GM18502 (cell line): ENCODE results near the gene PRR5.

Experiments used
- ATAC-seq: cut with Tn5 transposase; IDR thresholded peaks from one replicate; pipeline ENCODE4 v1.9.1; 2021; ENCODE audit warnings: mild to moderate bottlenecking; ENCODE audit not compliant: unreplicated experiment, poor library complexity

Gene PRR5

DNA sequence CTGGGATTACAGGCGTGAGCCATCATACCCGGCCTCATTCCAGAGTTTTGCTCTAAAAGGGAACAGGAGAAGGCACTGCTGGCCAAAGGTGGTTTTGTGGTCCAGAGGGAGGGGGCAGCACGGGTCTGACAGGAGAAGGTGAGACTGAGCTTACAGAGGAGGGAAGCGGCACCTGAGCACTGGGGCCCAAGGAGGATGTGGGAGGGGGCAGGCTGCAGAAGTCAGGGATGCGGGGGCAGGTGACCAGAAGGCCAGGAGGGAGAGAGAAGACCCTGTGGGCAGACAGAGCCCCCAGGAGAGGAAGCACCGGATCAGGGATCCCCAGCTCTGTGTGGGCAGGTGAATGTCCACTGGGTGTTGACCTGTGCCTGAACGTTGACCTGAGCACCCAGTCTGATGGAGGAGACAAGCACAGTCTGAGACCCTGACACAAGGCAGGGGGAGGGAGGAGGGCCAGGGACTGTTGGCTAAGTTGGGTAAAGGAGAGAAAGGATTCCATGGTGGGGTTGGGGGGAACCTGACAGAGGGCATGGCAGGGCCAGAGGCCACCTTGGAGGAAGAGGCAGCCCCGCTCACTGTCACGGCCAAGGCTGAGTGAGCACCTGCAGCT is 12.0 kb upstream of the PRR5 start:
- no peak for ATAC-seq

DNA sequence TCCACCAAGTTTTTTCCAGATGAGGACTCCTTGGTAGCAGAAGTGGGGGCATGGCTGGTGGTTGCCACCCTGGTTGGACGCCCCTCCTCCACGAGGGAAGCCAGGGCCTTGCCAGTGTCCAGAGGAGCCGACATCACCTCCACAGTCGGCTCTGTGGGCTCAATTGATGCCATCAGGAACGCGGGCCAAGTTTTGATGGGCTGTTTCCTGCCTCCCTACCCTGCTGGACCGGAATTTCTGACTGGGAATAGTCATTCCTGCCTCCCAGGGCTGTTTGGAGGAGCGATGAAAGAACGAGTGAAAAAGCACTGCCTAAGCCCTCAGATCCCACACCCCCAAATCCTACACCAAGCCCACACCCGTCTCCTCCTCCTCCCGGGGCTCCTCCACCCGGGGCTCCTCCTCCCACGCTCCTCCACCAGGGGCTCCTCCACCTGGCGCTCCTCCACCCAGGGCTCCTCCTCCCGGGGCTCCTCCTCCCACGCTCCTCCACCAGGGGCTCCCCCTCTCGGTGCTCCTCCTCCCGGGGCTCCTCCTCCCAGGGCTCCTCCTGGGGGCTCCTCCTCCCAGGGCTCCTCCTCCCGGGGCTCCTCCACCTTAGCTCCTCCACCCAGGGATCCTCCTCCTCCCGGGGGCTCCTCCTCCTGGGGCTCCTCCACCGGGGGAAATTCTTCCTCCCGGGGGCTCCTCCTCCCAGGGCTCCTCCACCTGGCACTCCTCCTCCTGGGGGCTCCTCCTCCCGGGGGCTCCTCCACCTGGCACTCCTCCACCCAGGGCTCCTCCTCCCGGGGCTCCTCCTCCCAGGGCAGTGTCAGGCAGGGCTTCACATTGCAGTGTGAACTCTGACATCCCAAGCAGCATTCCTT is 10.0 kb upstream of the PRR5 start:
- no peak for ATAC-seq

DNA sequence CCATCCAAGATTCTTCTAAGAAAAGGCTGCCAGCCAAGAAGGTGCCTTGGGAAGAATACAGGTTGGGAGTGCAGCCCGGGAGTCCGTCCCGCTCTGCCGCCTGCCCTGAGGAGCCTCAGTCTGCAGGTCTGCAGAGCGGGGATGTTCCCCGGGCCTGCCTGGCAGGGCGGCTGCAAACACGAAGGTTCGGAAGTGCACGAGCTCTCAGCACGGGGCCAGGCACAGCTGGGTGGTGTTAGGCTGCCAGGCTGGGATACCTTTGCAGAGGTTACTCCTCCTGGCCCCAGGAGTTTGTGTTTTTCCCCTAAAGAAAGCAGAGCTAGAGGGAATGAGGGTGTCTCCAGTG is 9.4 kb upstream of the PRR5 start:
- ATAC-seq = no peak

DNA sequence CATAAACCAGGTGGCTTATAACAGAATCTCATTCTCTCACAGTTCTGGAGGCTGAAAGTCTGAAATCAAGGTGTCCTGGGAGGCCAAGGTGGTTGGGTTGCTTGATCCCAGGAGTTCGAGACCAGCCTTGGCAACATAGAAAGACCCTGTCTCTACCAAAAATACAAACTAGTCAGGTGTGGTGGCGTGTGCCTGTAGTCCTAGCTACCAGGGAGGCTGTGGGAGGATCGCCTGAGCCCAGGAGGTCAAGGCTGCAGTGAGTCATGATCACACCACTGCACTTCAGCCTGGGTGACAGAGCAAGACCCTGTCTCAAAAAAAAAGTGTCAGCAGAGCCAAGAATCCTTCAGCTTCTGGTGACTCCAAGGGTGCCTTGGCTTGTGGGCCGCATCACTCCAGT is 8.9 kb upstream of the PRR5 start:
- ATAC-seq = no peak

DNA sequence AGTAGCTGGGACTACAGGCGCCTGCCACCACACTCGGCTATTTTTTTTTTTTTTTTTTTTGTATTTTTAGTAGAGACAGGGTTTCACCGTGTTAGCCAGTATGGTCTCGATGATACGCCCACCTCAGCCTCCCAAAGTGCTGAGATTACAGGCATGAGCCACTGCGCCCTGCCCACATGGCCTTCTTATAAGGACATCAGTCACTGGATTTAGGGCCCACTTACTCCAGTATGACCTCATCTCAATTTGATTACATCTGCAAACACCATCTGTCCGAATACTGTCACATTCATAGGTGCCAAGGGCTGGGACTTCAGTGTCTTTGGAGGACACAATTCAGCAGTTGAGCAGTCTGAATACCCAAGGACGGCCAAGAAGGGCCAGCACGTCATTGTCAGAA is 8.2 kb upstream of the PRR5 start:
- no peak for ATAC-seq

DNA sequence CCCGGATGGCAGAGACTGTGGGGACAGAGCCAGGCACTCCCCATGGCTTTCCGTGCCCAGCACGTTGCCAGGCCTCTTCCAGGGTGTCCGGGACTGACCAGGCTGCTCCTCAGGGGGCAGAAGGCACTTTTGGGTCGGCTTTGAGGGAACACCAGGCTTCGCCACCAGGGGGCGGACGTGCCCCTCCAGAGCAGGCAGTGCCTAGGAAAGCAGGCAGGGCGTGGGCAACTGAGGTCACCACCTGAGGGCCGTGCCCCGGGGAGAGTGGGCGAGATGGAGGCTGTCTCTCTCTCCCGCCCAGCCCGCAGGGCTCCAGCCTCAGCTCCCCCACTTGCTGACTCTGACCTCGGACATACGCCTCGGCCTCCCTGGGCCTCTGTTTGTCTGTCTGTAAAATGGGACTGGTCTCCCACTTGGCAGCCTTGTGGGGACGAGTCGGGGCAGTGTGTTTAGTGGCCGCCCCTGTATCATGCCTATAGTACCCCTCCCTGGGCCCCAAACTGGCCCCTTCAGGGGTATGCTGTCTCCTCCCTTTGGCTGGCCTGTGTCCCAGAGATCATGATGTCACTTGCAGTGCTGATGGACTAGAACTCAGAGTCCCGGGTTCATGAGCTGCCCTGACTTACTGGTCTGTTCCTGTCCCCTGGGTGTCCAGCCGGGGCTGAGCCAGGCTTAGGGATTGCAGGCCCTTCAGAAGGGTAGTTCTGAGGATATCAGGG is 4.4 kb upstream of the PRR5 start:
- ATAC-seq = no peak

DNA sequence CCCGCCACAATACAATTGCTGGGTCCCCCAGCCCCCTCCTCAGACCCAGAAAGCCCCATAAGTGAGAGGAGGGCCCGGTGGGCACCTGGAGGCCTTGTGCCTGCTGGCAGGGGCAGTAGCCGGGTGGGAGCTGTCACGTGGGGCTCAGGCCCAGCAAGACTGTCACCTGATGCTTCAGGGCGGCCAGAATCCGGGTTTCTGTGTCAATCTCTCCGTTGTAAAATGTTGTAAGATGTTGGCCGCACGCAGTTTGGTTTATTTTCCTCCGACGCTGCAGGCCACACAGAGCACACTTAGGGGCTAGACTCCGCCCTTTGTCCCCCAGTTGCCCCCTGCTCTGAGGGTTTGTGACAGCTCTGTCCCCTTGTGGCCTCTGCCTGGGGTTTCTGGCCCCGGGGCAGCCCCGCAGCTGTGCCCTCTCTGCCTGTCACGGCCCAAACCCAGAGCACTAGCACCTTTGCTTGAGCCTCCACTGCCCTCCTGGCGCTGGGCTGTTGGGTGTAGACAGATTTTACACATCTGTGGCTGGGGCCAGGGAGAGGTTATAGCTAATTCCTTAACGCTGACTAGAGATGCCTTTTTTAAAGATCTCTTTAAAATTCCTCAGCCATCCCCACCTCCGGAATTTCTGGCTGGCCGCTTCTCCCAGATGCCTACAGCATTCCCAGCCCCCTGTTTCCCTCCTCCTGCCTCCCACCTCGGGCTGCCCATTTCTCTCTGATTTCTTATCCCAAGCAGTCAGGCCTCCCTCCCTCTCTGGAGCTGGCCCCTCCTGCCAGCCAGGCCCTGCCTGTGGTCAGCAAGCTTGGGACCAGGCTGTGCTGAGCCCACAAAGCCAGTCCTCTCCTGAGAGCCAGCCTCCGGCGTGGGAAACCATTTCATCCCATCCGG is 3.2 kb upstream of the PRR5 start:
- no peak for ATAC-seq

DNA sequence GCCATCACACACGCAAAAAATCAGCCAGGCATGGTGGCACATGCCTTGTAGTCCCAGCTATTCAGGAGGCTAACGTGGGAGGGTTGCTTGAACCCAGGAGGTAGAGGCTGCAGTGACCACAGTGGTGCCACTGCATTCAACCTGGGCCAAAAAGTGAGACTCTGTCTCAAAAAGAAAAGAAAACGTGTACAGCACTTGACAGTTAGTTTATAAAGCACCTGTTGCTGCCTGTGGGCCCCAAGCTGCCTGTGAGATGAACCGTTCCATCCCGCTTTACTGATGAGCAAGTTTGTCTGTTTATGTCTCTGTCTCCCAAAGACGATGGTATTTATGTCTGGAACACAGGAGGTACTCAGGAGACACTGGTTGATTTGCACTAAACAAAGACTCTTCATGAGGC is 1.5 kb upstream of the PRR5 start:
- ATAC-seq = no peak

DNA sequence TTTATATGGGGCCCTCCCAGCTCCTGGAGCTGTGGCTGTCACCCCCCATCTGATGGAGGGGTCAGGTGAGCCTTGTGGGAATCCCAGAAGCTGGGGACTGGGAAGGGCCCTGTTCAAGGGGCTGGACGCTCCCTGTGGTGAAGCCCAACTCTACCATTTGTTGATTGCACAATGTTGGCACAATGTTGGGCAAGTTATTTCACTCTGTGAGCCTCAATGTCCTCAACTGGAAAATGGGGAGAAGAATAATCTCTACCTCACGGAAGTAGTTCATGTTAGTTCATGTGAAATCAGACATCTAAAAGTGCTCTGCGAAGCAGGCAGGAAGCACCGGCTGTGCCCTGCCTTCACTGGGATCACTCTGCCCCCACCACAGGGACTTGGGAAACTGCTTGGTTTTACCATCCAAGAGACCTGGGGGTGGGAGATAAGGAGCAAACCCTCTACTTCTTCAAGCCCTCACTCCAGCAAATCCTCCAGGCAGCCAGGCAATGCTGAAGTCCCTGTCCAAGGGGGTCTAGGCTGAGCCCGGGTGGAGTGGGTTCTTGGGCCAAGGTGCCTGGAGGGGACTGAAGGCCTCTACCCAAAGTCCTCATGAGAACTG is 715 bp upstream of the PRR5 start:
- no peak for ATAC-seq

DNA sequence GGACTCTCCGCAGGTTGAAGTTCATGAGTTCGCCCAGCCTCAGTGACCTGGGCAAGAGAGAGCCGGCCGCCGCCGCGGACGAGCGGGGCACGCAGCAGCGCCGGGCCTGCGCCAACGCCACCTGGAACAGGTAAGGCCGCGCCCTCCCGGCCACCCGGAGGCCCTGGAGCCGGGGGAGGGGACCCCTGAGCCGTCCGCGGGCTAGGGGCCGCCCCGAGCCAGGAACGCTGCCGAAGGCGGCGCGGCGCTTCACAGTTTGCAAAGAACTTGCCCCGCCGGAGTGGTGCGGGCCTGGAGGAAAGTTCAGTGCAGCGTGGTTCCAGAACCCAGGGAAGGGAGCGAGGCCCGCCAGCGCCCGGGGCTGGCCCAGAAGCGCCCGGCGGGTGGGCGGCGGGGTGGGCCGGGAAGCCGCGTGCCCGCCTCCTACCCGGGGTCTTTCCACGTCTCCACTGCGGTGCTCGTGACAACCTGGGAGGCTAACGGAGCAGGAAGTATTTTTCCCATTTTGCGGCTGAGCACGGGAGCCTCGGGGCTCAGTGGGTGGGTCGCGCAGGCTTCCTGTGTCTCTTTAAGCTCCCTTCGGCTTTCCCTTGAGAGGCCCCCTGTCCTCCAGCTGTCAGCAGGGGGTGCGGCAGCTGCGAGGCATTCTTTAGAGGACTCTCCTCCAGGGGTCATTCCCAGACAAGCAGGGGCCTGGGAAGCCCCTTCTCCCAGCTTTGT is 635 bp downstream of the PRR5 start:
- peak; percentile 16 for ATAC-seq

DNA sequence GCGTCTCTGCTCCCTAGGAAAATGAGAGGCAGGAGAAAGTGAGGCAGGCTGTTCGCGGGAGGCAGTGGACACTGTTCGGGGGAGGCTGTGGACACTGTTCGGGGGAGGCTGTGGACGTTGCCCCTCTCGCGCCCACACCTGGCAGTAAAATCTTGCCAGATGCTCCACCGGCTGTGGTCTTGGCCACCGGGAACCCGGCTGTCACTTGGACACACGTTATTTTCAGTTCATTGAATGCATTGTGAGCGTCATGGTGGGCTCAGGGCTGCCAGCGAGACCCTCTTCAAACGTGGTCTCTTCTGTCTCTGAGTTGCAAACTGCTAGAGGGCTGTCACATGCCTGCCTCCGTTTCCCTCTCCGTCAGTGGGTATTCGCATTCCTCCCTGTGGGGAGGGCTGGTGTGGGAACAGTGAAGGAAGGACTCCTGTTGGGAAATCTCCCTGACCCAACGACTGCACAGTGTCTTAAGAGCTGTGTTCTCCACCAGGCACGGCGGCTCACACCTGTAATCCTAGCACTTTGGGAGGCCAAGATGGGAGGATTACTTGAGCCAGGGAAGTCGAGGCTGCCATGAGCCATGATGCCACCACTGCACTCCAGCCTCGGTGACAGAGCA is 1.4 kb downstream of the PRR5 start:
- no peak for ATAC-seq

DNA sequence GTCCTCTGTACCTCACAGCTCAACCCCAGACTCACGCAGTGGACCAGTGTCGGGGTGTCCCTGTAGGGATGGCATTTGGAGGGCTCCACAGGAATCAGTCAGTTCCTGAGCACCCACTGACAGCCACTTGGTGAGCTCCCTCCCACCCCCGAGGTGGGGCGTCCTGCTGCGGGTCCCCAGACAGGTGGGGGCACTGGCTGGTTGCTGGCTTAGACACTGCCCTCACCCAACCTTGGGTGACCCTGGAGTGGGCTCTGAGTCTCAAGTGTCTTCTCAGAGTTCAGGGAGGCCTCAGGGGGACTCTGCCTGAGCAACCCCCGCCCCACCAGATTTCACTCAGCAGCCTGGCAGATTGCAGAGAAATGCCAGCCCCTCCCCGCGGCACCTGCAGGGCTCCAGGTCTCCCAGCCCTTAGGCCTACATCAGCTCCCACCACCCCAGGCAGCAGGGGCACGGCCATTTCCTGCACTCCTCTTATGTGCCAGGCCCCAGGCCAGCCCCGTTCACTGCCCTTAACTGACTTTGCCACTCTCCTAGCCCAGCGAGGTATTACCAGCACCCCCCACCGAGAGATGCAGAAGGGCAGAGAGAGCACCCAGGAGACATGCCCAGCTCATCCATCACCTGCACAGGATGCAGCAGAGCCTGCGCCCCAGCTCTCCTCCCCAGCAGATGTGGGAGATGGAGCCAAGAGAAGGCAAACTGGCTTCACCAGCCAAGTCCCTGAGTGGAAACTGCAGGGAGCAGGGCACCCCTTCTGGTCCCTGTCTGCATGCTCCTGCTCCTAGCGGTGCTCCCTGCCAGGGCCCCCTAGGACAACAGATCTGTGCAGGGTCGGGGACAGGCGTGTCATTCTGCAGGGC is 2.4 kb downstream of the PRR5 start:
- ATAC-seq = no peak

DNA sequence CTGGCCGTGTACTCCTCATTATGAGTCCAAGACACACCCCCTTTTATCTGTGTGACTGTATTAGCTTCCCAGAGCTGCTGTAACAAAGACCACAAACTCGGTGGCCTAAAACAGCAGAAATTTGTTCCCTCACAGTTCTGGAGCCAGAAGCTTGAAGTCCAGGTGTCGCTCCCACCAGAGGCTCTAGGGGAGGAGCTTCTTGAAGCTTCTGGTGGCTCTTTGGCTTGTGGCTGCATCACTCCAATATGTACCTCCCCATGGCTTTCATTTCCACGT is 3.0 kb downstream of the PRR5 start:
- no peak for ATAC-seq

DNA sequence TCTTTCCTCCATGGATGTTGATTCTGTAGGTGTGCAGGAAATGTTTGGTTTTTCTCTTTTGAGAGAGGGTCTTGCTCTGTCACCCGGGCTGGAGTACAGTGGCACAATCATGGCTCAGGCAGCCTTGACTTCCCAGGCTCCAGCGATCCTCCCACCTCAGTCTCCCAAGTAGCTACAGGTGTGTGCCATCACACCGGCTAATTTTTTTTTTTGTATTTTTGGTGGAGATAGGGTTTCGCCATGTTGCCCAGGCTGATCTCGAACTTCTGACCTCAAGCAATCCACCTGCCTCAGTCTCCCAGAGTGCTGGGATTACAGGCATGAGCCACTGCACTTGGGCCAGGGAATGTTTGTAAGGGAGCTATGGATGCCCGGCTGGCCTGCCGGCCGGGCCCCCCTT is 4.5 kb downstream of the PRR5 start:
- ATAC-seq = no peak

DNA sequence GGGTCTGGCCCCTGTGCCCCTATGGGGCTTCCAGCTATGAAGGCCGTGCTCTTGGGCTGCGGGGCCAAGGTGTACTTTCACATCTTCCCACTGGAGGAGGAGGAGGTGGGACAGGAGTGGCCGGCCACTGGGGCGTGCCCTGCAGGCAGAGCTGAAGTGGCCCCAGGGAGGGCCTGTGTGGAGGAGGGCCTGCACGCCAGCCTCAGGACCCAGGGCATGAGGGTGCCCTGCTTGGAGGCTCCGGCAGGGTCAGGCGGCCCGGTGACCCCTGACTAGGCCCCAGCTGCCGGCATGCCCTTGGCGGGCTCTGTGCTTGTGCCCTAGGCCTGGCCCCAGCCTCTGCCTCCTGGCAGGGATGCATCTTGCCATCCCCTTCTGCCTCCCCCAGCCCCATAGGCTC is 5.2 kb downstream of the PRR5 start:
- no peak for ATAC-seq

DNA sequence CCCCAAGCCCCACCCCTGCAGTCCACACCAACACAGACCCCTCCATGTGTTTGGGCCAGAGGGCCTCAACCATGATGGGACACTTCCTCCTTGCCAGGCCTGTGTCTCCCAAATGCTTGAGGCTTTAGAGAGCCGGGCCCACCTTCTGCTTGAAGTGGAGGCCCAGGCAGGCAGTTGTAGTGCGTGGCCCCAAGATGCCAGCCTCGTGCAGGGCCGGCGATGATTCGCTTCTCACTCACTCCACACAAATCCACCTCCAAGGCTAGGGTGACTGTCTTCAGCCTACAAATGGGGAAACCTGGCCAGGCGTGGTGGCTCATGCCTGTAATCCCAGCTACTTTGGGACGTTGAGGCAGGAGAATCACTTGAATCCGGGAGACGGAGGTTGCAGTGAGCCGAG is 5.7 kb downstream of the PRR5 start:
- no peak for ATAC-seq

DNA sequence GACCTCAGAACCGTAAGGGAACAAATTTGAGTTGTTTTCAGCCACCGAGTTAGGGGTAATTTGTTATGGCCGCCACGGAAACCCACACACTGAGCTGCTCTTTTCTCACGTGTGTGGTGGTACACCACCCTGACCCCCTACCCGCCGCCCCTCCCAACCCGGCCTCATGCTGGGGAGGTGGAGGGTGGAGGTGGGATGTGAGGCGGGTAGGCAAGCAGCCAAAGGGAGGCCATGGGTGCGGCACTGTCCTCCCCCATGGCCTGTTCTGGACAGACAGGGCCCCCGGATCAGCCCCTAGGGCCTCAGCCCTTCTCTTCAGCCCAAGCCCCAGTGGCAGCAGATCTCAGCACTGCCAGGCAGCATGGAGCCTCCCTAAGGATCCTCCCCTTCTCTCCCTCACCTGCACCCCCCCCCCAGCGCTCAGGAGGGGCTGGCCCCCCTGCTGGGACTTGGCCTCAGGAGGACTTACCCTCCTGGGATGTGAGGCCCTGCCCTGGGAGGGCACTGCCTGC is 7.9 kb downstream of the PRR5 start:
- no peak for ATAC-seq

DNA sequence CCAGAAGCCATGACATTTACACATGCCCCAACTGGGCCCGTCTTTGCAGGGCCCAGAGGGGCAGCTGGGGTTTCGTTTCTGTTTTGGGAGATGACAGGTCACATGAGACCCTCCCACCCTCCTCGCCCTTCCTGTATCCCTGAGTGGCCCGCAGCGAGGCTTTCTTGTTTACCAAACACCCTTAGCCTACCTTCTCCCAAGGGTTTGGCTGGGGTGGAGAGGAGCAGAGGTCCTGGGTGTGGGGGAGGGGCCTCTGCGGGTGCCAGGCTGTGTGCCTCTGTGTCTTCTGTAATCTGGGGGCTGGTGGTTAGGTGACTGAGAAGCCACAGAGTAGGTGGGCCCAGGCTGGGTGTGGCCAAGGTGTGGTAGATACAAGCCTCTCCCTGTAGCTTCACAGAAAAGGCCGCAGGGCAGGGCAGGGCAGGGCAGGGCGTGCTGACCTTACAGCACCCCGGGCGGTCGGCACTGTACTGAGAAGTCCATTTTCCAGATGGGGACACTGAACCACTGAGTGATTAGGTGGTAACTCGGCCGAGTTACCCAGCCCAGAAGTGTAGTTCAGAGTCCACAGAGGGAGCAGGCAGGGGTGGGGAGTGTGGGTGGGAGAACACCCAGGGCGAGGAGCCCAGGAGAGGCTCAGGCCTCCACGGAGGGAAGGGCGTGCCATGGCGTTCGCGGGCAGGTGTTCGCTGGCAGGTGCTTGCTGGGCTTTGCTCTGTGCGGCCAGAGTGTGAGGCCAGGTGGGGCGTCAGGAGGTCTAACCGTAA is 8.7 kb downstream of the PRR5 start:
- ATAC-seq = no peak
